Measurements from ENCODE around the gene LENG9.

DNA sequence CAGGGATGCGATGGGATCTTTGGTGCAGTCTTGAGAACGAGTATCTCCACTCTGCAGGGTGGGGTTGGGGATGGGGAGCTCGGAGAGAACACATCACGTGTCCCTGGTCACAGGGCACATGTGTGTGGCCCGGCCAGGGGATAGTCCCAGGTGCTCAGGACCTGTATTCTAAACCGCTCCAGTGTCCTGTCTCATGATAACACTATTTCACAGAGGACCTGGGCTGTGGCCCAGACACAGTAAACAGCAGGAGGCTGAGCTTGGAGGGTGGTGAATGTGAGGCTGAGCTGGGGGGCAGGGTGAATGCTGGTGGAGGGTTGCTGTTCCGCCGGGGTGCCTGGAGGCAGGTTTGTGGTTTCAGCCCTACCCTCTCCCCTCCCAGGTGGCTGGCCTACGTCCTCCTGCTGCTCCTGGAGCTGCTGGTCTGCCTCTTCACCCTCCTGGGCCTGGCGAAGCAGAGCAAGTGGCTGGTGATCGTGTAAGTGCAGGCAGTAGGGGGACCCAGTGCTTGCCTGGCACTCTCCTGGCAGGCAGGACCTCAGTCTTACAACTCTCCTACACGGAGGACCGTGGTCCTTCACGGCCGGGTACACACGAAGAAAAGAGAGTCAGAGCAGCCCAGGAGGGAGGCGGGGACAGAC lies 37.2 kb downstream of the LENG9 start:
- TF ChIP-seq, protein P1, sequence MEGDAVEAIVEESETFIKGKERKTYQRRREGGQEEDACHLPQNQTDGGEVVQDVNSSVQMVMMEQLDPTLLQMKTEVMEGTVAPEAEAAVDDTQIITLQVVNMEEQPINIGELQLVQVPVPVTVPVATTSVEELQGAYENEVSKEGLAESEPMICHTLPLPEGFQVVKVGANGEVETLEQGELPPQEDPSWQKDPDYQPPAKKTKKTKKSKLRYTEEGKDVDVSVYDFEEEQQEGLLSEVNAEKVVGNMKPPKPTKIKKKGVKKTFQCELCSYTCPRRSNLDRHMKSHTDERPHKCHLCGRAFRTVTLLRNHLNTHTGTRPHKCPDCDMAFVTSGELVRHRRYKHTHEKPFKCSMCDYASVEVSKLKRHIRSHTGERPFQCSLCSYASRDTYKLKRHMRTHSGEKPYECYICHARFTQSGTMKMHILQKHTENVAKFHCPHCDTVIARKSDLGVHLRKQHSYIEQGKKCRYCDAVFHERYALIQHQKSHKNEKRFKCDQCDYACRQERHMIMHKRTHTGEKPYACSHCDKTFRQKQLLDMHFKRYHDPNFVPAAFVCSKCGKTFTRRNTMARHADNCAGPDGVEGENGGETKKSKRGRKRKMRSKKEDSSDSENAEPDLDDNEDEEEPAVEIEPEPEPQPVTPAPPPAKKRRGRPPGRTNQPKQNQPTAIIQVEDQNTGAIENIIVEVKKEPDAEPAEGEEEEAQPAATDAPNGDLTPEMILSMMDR (IDR thresholded peaks at IDR 0.05): no peak
- TF ChIP-seq POLR2A (IDR thresholded peaks at IDR 0.05) (no peak), EP300 (IDR thresholded peaks at IDR 0.05) (no peak)

All from tibial nerve (tissue), 4 donors.